Measurements from ENCODE around the gene SLC17A9.

SLC17A9 gene

DNA sequence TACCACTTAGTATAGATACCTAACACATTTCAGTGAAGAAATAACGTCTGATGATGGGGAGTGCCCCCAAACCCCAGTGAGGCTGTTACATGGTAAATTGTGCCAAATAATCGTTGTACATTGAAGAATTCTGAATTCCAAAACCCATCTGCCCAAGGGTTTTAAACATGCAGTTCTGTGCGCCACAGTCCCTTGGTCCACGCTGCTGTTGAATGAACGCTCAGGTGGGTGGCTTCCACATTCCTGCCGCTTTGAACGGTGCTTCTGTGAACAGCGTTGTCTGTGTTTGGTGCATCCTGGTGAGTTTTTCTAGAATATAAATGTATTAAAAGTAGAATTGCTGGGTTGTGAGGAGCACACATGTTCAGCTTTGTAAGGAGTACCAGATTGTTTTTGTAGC is 11.6 kb upstream of the SLC17A9 start:
- DNase-seq = no peak

DNA sequence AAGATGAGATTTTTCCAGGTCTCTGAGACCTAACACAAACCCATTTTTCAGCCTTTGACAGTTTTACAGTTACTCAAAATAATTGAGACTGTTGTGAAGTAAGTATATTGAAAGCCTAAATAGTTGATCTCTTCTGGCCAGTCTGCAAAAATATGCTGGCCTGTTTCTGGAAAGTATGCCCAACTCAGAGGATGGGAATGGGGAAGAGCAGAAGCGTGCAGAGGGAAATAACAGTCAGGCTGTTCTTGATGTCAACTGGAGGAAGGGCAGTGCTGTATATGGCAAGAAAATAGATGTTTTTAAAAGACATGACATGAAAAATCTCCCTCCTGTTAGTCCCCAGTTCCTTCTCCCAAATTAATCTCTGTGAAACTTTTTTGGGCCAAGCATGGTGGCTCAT is 10.7 kb upstream of the SLC17A9 start:
- no peak for DNase-seq

DNA sequence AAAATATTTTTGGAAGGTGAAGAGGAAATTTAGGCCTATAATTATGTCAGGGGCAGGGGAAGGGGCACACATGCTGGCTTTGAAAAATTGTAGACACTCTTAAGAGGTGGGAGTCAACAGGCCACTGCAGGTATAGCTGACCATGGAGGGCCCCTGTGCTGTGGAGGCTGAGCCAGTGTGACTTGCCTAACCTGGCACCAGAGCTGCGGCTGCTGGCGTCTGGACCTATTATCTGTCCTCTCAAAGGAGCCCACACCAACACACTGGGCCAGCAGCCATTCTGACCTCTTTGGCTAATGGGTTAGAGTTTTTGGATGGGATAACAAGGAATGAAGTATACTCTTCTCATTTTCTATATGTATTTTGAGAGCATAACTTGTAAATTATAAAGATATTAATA is 10.1 kb upstream of the SLC17A9 start:
- no peak for DNase-seq

DNA sequence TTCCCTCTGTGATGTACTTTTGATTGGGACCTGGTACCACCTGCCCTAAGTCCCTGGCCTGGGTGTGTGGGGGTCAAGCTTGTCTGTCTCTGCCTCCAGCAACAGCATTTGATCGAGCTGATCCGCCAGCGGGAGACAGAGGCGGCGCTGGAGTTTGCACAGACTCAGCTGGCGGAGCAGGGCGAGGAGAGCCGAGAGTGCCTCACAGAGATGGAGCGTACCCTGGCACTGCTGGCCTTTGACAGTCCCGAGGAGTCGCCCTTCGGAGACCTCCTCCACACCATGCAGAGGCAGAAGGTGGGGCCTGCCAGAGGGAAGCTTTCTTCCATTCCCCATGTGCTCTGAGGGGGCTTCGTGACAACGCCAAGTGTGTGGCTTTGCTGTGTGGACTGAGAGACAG is 9.1 kb upstream of the SLC17A9 start:
- DNase-seq = no peak

DNA sequence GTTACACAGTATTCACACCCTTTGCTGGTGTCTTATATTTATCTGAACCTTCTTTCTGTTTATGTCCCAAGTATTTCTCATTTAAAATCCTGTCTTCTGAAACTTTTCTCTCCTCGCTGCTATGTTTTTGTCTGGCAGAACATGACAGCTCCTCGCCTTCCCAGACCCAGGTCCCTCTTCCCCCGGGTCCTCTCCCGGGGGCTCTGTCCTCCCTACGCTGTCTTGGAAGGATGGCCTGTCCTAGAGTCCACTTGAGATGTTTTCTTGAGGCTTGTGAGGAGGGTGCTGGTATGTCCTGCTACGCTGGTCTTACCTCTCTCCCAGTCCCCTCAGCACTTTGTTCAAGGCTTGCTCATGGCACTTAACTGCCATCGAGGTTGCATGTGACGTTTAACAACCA is 8.3 kb upstream of the SLC17A9 start:
- no peak for DNase-seq

DNA sequence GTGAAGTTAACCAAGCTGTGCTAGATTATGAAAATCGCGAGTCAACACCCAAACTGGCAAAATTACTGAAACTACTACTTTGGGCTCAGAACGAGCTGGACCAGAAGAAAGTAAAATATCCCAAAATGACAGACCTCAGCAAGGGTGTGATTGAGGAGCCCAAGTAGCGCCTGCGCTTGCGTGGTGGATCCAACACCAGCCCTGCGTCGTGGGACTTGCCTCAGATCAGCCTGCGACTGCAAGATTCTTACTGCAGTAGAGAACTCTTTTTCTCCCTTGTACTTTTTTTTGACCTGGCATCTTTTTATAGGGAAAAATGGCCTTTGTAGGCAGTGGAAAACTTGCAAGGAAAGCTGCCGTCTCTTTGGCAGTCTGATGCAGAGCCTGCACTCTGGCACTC is 7.8 kb upstream of the SLC17A9 start:
- DNase-seq = no peak

DNA sequence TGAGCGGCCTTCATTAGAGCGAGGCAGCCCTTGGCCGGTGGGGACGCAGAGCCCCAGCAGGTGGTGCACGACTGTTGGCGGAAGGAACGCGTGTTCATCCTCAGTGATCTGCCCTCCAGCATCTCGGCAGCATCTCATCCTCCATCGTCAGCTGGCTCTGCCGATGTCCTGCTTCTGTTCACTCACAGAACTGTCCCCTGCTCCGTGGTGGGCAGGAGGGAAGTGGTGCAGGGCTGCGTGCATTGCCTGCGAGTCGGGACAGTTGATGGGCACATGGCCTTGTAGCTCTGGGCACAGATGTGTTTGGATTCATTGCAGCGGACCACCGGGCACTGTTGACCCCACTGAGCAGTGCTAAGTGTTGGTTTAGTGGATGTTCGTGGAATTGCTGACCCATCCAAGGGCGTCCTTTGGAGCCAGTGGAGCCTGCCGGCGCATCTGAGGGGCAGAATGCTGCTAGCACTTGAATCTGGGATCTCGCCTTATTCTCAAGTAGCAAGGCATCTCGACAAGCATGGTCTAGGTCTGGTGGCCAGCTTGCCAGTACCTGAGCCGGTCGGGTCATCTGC is 6.7 kb upstream of the SLC17A9 start:
- no peak for DNase-seq

DNA sequence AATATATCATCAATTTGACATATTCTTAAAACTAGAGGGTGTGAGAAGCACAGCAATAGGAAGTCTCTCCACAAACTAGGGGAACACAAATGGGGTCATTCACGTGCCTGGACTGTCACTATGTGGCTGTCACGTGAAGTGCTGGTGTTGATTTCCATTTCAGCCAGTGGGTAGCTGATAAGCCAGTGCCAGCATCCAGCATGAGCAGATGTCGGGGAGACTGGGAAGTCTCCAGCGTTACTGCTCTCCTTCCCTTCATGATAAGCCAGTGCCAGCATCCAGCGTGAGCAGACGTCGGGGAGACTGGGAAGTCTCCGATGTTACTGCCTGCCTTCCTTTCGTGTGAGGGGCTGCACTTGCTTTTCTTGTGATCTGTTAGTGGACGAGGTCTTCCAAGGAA is 5.6 kb upstream of the SLC17A9 start:
- peak; percentile 57 for DNase-seq

DNA sequence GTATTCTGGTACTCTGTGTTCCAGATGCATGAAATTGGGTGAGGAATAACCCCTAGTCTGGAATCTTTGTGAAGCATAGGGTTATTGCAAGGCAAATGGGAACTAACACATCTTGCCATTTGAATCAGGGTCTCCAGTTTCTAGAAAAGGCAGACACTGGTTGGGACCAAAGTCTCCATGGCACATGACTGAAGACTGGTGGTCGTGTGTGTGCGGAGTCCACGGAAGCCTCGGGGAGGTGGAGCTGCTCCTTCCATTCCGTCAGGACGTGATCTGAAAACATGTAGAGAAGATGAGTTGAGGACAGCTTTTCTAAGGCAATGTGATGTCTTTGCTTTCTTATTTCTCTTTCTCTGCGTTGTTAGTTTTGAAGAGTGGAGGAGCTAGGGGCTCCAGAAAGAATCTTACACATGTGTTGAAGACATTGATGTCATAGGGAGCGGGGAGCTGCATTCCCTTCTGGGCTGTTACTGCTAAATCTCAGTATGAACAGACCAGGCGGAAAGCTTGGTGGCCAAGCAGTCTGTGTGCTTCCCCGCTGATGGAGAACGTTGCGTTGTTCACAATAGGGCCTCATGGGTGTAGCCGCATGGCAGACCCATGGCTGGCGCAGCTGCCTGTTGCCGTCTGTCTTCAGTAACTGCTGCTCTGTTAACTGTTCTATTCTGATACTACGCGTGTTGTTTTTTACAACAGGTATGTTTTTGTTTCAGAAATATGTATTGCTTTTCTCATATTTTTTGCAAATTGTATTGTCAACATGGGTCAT is 4.8 kb upstream of the SLC17A9 start:
- no peak for DNase-seq

DNA sequence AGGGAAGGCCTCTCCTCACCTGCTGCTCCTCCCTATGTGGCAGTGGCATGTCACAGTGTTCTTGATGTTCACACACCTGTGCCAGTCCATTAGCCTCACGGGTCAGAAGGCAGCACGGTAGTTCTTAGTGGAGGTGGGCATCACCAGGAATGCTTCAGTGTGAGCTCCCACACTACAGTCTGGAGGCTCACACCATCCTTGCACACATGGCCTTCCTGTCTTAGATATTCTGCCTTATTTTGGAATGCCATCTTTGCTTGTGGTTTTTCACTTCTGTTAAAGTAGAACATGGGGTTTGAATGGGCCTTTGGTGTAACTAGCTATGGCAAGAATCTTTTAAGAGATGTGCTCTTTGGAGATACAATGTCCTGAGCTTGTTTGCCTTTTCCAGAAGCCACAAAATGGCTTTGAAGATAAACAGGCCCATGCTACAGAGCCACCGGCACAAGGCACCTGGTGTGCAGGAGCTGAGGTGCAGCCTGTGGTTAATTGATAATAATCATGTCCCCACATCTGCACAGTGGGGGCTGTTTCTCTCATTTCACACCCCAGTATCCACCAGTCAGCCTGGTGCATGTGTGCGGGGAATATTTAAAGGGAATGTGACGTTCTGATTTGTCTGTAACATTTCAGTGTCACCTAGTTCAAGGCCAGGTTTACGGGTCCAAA is 3.2 kb upstream of the SLC17A9 start:
- no peak for DNase-seq

DNA sequence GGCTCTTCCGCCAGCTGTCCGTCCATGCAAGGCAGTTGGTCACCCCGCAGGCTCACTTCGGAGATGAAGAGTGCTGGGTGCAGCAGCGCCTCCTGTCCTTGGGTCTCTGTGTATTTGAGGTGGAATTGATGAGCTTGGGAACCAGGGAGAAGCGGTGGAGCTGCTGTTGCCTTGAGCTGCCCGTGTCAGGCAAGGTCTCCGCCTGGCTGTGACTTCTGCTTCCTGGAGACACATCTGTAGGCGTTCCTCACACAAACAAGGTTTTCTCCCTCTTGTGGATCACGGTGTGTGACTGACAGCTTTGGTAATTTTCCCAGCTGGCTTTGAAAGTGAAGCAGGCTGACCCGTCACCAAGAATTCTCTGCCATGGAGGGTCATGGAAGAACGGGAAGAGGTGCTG is 2.5 kb upstream of the SLC17A9 start:
- no peak for DNase-seq

DNA sequence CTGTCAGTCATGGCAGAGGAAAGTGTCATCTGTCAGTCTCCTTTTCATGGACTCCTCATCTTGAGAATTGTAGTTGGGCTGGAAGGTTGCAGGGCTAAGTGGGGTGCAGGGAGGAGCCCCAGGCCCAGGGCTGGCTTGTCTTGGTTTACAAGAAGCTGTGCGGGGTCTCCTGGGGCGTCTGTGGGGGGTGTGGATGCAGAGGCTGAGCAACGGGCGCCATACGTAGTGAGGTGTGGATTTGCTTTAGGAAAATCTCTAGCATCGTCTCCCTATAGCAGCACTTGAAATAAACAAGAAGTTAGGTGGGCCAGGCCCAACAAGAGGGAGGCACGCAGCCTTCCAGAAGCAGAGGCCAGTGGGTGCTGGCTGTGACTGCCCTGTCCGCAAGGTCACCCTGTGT is 1.8 kb upstream of the SLC17A9 start:
- no peak for DNase-seq

DNA sequence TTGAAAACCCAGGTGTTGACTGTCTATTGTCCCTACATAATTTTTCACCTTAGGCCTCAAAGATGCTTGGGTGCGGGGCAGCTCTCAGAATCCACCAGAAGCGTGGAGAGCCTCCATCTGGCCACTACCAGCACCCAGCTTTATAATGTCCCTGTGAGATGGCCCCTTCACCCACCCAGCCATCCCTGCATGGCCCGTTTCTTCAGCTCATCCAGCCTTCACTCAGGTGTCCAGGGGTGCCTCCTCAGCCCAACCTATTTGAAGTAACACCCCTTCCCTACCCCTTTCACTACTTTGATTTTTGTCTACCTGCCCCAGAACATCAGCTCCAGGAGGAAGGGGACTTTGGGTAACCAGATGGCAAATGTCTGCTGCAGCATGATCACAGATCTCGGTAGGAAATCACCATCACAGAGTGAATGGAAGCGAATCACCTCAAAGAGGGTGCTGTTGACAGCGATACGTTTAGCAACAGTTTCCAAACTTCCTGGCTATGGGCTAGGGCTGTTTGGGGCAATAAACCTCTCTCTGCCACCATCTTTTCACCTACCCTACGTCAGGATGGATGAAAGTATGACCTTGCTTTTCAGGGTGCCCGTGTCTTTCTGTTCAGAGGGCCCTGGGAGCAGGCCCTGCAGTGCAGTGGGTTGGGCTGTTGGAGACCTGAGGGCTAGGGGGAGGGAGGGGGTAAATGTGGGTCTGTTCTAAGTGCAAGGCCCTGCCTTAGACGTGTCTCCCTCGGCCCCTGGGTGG is 1.2 kb upstream of the SLC17A9 start:
- DNase-seq = no peak

DNA sequence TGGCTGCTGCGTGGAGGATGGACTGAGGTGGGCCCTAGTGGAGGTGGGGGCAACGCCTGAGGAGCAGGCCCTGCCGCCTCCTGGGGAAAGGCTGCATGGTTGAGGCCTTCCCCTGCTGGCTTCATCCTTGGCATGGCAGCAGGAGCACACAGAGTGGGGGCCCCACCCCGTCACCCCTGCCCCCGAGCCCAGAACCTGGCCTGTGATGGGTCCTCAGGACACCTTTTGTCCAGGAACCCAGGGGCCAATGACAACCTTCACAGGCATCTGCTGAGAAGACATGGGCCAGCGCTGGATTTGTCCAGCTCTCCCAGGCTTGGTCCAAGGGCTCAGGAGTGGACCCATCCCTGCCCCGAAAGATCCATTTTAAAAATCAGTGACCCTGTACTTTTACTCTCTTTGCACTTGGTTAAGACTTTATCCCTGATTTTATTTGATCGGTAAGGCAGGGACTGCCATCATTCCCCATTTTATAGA is 575 bp upstream of the SLC17A9 start:
- DNase-seq = no peak

DNA sequence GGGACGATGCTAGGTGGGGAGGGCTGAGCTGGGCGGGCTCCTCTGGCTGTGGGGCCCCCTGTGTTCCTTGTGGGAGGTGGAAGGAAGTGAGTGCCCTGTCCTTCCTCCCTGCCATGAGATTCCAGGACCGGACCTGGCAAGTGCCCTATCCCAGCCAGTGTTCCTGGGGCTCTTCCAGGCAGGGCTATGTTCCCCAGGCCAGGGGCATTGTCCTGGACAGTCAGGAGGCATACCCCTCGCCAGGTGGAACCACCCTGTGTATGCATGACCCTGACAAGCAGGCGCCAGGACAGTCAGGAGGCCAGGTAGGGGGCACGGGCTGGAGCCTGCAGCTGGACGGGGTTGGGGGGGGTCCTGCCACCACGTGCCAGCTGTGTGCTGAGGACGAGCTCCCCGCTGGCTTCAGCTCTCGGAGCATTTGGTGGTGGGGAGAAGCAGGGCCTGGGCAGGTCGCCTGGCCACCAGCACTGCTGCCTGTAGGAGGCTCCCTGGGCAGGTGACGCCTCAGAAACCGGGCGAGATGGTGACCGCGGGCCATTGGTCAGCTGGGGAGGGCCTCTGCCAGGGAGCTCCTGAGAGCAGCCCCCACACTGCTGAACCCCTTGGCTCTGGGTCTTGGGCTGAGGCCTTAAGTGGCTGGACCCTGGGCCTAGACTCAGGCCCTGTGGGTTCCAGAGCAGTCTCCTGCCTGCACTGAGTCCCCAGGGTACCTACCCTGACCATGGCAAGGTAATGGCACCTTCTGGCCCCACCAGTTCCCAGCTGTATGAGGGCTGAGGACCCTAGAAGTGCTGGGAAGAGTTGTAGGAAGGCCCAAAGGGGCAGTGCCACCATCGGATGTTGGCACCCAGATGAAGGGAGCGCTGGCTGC is 694 bp downstream of the SLC17A9 start:
- peak; percentile 27 for DNase-seq

DNA sequence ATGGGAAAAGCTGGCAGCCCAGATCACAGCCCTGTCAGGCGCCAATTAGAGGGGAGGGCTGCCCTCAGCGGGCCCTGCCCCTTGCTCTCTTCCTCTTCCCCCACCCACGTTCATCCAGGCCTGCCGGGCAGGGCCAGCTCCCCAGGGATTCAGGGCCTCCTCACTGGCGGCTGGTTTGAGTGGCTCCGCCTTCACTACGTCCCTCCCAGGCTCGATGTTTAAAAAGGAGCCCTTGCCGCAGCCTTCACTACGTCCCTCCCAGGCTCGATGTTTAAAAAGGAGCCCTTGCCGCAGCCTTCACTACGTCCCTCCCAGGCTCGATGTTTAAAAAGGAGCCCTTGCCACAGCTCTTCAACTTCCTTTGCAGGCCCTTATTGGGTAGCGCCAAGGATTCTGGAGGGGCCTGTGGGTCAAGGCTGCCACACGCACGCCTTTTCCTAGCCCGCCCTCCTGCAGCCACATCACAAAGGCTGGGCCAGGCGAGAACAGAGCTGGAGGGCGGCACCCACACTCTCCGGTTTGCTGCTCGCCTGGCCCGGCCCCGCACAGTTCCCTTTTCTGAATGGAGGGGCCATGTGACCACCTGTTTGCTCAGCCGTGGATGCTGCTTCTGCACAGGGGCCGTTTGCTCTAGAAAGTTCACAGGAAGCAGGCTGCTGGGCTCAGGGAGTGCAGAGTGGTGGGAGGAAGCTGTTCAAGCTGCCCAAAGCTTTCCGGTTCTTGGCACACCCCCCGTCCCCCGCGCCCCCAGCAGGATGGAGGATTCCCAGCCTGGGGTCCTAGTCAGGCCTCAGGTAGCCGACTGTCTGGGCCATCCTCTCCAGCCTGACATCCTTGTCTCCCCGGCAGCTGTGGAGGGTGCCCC is 1.6 kb downstream of the SLC17A9 start:
- DNase-seq = peak; percentile 87

DNA sequence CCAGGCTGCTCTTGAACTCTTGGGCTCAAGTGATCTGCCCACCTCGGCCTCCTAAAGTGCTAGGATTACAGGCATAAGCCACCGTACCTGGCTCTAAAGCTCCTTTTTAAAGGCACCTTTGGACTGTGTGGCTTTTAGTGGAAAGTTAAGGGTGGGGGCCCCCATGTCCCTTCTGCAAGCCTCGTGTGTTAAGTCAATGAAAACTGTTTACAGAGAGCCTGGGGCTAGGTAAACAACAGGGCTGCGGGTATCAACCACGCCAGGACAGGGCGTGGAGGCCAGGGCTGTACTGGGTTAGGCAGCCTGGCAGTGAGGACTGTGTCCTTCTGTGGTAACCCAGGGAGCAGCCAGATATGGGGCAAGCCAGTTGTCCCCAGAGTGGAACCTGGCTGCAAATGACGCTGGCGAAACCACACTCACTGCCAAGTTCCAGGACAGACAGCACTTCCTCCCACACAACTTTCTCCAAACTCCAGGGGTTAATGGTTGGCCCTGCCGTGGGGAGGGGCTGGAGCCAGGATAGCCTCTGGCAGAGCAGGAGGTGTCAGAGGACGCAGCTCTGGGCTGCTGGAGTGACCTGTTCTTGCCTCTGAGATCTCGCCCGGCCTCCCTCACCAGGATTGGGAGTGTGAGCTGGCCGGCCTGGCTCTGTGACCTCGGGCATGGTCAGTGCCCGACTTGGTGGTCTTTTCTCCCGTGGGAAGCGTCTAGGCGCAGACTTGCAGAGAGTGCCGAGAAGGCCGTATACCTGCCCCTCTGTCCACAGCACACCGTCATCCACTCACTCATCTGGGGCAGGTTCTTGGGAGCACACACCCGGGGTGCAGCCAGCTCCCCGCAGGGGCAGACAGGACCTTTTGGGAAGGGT is 3.2 kb downstream of the SLC17A9 start:
- no peak for DNase-seq

DNA sequence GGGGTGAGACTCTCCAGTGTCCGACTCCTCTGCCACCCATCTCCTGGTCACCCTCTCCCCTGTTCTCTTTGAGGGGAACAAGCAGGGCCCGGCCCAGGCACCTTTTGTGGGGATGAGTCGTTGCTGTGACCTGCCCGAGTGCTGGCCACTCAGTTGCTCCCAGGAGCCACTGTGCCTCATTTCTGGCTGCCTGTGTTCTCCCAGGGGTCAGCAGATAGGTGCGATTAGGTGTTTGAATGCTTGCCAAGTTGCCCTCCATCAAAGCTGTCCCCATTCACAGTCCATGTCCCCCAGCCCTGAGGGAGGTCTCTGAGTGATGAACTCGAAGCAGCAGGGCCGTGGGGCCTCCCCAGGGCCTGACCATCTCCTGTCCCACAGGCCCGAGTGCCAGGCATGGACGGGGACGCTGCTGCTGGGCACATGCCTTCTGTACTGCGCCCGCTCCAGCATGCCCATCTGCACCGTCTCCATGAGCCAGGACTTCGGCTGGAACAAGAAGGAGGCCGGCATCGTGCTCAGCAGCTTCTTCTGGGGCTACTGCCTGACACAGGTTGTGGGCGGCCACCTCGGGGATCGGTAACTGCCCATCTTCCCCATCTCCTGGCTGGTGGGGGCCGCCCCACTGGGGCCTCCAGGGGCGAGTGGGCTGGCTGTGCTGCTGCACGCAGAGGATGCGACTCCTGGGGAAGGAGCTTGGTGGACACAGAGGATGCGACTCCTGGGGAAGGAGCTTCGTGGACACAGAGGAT is 4.1 kb downstream of the SLC17A9 start:
- DNase-seq = no peak

Data from OCI-M1 (cell line).